Lower lobe of right lung (tissue), 2 donors: ENCODE measurements around the gene HOXA2. TPM values are rescaled to one million over a fixed set of nuclear protein-coding genes. Genes with fewer than 3 reads are reported as not detected.

ENCODE experiments used
- ATAC-seq, 2 donors: fragments of 200-7000 bp; cut with Tn5 transposase; one replicate each; pipeline ENCODE4 v1.9.1; 2020 to 2022; ENCODE audit warnings: mild to moderate bottlenecking in 2 of 2, moderate library complexity in 2 of 2
- DNase-seq: peaks from one replicate; pipeline ENCODE4 v3.0.0-alpha.2; 2020
- H3K27ac ChIP-seq: fragments of 200-600 bp; one replicate; pipeline ENCODE4 v1.8.0; 2022
- H3K27me3 ChIP-seq: fragments of 200-600 bp; one replicate; pipeline ENCODE4 v1.8.0; 2022; ENCODE audit warnings: low read depth
- H3K36me3 ChIP-seq: fragments of 200-600 bp; one replicate; pipeline ENCODE4 v1.8.0; 2022; ENCODE audit warnings: mild to moderate bottlenecking
- H3K4me1 ChIP-seq: fragments of 200-600 bp; one replicate; pipeline ENCODE4 v1.8.0; 2022
- H3K4me3 ChIP-seq: fragments of 200-600 bp; one replicate; pipeline ENCODE4 v1.8.0; 2022; ENCODE audit warnings: mild to moderate bottlenecking
- H3K9me3 ChIP-seq: fragments of 200-600 bp; one replicate; pipeline ENCODE4 v1.8.0; 2022
- intact Hi-C: fragments of 100-400 bp; cut with DNase I; formaldehyde crosslinking; loops from one replicate; pipeline ENCODE4 v1.11.0; 2022
- total RNA-seq: library from RNA; stranded (reverse); fragmentation: NEBNext Ultra II Directional; extraction: Animal tissue kit (Norgen Biotek cat#: 25700); gene quantifications from one replicate; pipeline ENCODE4 v1.2.1, GENCODE V29; 2021
- TF ChIP-seq, protein P1 (sequence below): fragments of 200-600 bp; IDR thresholded peaks from one replicate; pipeline ENCODE4 v1.8.0; 2022; ENCODE audit warnings: antibody characterized with exemption, mild to moderate bottlenecking
- donor health status: DM: no; HTN: yes; CAD: no; lungs with severe emphysema.

Gene HOXA2
- total RNA-seq, 1 donor from 2014 or later = 1.5 TPM

DNA sequence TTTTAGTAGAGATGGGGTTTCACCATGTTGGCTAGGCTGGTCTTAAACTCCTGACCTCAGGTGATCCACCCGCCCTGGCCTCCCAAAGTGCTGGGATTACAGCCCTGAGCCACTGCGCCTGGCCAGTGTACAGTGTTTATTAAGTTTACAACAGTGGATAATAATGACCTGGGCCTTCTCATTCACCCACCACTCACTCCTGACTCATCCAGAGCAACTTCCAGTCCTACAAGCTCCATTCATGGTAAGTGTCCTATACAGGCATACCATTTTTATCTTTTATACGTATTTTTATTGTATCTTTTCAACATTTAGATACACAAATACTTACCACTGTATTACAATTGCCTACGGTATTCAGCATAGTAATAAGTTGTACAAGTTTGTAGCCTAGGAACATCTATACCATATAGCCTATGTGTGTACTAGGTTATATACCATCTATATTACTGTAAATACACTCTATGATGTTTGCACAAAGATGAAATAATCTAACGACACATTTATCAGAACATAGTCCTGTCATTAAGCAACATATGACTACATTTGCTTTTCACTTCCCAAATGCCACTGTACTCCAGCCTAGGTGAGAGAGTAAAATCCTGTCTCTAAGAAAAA, 23.8 kb downstream of the HOXA2 start:
- TF ChIP-seq, protein P1, sequence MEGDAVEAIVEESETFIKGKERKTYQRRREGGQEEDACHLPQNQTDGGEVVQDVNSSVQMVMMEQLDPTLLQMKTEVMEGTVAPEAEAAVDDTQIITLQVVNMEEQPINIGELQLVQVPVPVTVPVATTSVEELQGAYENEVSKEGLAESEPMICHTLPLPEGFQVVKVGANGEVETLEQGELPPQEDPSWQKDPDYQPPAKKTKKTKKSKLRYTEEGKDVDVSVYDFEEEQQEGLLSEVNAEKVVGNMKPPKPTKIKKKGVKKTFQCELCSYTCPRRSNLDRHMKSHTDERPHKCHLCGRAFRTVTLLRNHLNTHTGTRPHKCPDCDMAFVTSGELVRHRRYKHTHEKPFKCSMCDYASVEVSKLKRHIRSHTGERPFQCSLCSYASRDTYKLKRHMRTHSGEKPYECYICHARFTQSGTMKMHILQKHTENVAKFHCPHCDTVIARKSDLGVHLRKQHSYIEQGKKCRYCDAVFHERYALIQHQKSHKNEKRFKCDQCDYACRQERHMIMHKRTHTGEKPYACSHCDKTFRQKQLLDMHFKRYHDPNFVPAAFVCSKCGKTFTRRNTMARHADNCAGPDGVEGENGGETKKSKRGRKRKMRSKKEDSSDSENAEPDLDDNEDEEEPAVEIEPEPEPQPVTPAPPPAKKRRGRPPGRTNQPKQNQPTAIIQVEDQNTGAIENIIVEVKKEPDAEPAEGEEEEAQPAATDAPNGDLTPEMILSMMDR = no peak
- Histone ChIP-seq H3K36me3 (no peaks in the 10 kb centered on the region), H3K27me3 (no peaks in the 10 kb centered on the region), H3K4me3 (no peak overlapping the region), H3K4me1 (no peaks in the 10 kb centered on the region), H3K9me3 (no peaks in the 10 kb centered on the region), H3K27ac (no peak overlapping the region)
- intact Hi-C loops = no loop called here
- DNase-seq (no peak), ATAC-seq (no peak)

DNA sequence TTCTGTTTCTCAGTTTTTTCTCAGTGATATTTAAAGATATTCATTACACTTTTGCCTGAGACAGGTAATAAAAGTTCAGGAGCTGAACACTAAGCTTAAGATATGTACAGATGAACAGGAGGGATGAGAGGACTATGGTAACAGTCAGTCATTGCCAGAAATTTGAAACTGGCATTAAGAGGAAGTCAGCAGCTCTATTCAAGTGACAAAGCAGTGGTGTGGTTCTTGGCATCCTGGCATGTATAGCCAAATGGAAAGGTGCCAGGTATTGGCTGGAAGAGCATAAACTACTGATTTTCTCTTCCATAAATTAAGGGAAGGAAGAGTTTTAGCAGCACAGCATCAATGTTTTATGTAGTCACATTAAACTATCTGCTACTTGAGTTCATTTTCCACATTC, 29.4 kb downstream of the HOXA2 start:
- TF ChIP-seq, protein P1 = no peak
- intact Hi-C loops = no loop called here
- no peak overlapping the region for H3K4me3 ChIP-seq
- H3K9me3 ChIP-seq = no peaks in the 10 kb centered on the region
- no peaks in the 10 kb centered on the region for H3K4me1 ChIP-seq
- no peaks in the 10 kb centered on the region for H3K36me3 ChIP-seq
- no peaks in the 10 kb centered on the region for H3K27me3 ChIP-seq
- ATAC-seq (no peak), DNase-seq (no peak)
- no peak overlapping the region for H3K27ac ChIP-seq

DNA sequence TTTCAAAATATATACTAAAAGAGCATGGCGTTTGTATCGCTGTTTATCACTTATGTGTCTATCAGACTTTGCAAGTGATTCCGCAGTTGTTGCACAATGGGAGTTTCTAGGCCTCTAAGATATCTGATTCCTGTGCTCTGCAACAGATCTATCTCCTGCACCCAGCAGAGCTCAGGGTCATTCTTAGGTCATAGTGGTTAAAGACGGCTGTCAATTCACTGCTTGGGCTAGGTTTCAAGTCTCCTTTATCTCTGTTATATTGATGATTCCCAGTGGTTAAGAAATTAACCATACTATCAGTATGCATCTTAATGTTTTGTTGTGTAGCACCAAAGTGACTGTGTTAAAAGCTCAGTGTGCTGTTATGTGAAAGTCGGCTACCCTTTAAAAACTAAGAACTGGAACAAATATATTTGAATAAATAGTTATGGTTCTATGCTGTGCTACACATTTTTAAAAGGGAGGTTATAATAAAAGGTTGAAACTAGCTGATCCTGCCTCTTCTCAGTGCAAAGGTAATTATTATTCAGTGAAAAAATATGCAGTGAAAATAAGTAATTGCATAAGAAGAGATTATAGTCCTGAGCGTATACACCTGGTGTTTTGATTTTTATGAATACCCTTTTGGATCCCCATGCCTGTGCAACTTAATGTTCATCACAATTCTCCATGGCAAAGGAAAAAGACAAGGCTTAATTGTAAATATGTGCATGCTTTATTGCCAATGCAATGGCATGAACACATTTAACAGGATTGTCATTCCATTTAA, 30.7 kb downstream of the HOXA2 start:
- no peak for DNase-seq
- TF ChIP-seq, protein P1 = no peak
- Histone ChIP-seq H3K27ac (no peak overlapping the region), H3K27me3 (no peaks in the 10 kb centered on the region), H3K9me3 (no peaks in the 10 kb centered on the region), H3K36me3 (no peaks in the 10 kb centered on the region), H3K4me3 (no peak overlapping the region), H3K4me1 (no peaks in the 10 kb centered on the region)
- no peak for ATAC-seq
- intact Hi-C loops = no loop called here

DNA sequence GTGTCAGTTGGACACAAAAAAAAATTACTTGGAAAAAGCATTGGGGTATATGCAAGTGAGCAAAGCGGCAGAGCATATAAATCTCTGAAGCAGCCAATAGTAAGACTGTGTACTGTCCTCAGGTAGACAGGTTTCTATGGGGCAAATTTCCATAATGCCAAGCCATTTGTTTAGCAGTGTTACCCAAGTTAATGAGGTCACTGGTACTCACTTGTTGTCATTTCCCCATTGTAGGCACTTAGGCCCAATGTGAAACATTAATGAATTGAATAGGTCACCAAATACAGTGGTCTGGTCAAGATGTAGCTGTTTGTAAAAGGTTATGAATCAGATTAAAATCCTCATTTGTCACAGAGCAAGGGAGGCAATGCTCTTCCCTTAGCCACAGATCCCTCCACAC, 34.2 kb downstream of the HOXA2 start:
- Histone ChIP-seq H3K9me3 (no peaks in the 10 kb centered on the region), H3K4me3 (no peak overlapping the region), H3K27ac (no peak overlapping the region), H3K36me3 (no peaks in the 10 kb centered on the region), H3K27me3 (no peaks in the 10 kb centered on the region), H3K4me1 (no peaks in the 10 kb centered on the region)
- TF ChIP-seq, protein P1 = no peak
- intact Hi-C loops = no loop called here
- ATAC-seq = no peak
- no peak for DNase-seq

DNA sequence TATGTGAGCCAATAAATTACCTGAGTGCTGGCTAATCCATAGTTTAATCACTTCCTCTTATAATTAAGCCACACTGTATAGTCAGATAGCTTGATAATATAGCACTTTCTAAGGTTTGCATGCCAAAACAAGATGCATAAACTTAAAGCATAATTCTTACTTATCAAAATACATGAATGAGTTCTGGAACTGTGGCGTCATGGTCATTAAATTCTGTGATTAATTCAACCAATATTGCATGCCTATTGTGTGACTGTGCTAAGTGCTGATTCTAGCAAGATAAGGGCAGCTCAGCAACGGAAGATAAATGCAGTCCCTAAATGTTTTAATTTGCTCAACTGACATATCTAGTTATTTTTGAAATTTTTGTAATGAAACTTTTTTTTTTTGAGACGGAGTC, 36.3 kb downstream of the HOXA2 start:
- H3K27me3 ChIP-seq = no peaks in the 10 kb centered on the region
- DNase-seq (no peak), ATAC-seq (no peak)
- intact Hi-C loops = no loop called here
- no peak overlapping the region for H3K27ac ChIP-seq
- TF ChIP-seq, protein P1 = no peak
- H3K36me3 ChIP-seq = no peaks in the 10 kb centered on the region
- no peaks in the 10 kb centered on the region for H3K9me3 ChIP-seq
- no peak overlapping the region for H3K4me3 ChIP-seq
- H3K4me1 ChIP-seq = no peaks in the 10 kb centered on the region
